GM12878 (cell line): Measurements from ENCODE around the gene PDZD2. TPM values are rescaled to one million over a fixed set of nuclear protein-coding genes. Genes with fewer than 3 reads are reported as not detected.

Experiments
- ATAC-seq: fragments of 200-7000 bp; cut with Tn5 transposase; 3 replicates; pipeline ENCODE4 v1.9.1; 2020; ENCODE audit warnings: mild to moderate bottlenecking, moderate library complexity
- BruUV-seq: library from RNA; stranded (reverse); fragments of 400-500 nt; replicated peaks from 2 replicates; lab custom pipeline; 2021; lab: Mats Ljungman, UMichigan
- CTCF ChIA-PET: fragments of 300-600 bp; sonication (Branson Sonifier 250); formaldehyde crosslinking; extraction: SDS; loops from one replicate; lab custom pipeline; 2021; ENCODE audit warnings: inconsistent platforms; lab: Yijun Ruan, JAX
- POLR2A ChIA-PET: fragments of 350-600 bp; formaldehyde crosslinking; extraction: SDS; loops from one replicate; lab custom pipeline; 2021; ENCODE audit warnings: inconsistent platforms; lab: Charles Lee
- RAD21 ChIA-PET: fragments of 300-600 bp; sonication (Branson Sonifier 250); formaldehyde crosslinking; loops from one replicate; lab custom pipeline; 2023; ENCODE audit warnings: antibody characterized with exemption; ENCODE audit not compliant: unreplicated experiment; lab: Charles Lee
- SMC1A ChIA-PET: fragments of 300-600 bp; sonication (Branson Sonifier 250); formaldehyde crosslinking; loops from one replicate; lab custom pipeline; 2023; ENCODE audit not compliant: unreplicated experiment, uncharacterized antibody; lab: Charles Lee
- DNase-seq: peaks from one replicate; pipeline ENCODE4 v3.0.0-alpha.2; 2011; ENCODE audit warnings: low read depth, low spot score
- FAIRE-seq: peaks from 3 replicates; lab custom pipeline; 2011; peaks lifted over from hg19 to GRCh38; lab: Jason Lieb, UNC
- H2AFZ ChIP-seq: 2 replicates; pipeline ENCODE4 v1.6.0; 2011; ENCODE audit warnings: low read depth, low read length, control low read depth; ENCODE audit not compliant: control insufficient read depth
- H3K27ac ChIP-seq: 2 replicates; pipeline ENCODE4 v1.5.1; 2011; ENCODE audit warnings: control low read depth; ENCODE audit not compliant: control insufficient read depth, insufficient read depth
- H3K27me3 ChIP-seq, 2 experiments: replicated peaks in 1 of 2; 2 replicates each; pipeline versions ENCODE4 v1.6.0 to v1.6.1; 2011; ENCODE audit warnings: low read length in 1 of 2; ENCODE audit not compliant: control insufficient read depth in 2 of 2, insufficient read depth in 2 of 2
- H3K36me3 ChIP-seq, 2 experiments: 2 replicates each; pipeline ENCODE4 v1.5.1; 2011; ENCODE audit warnings: low read length in 1 of 2; ENCODE audit not compliant: control insufficient read depth in 2 of 2, insufficient read depth in 2 of 2
- H3K4me1 ChIP-seq: 2 replicates; pipeline ENCODE4 v1.6.1; 2011; ENCODE audit warnings: mild to moderate bottlenecking, low read length, moderate library complexity, mixed read lengths; ENCODE audit not compliant: control insufficient read depth, insufficient read depth
- H3K4me2 ChIP-seq: 2 replicates; pipeline ENCODE4 v1.6.0; 2011; ENCODE audit warnings: control low read depth; ENCODE audit not compliant: control insufficient read depth, insufficient read depth
- H3K4me3 ChIP-seq: fragments of 200-600 bp; sonication (generic); 2 replicates; pipeline ENCODE4 v1.5.1; 2016
- H3K79me2 ChIP-seq: 2 replicates; pipeline ENCODE4 v1.6.0; 2011; ENCODE audit warnings: low read length; ENCODE audit not compliant: control insufficient read depth, insufficient read depth
- H3K9ac ChIP-seq: 2 replicates; pipeline ENCODE4 v1.8.0; 2011; ENCODE audit warnings: low read length, control low read depth, mixed read lengths; ENCODE audit not compliant: control insufficient read depth, insufficient read depth
- H3K9me3 ChIP-seq: replicated peaks from 3 replicates; pipeline ENCODE4 v1.5.1; 2011; ENCODE audit warnings: mild to moderate bottlenecking, low read length; ENCODE audit not compliant: control insufficient read depth, insufficient read depth
- H4K20me1 ChIP-seq: 2 replicates; pipeline ENCODE4 v1.6.0; 2011; ENCODE audit not compliant: control insufficient read depth, insufficient read depth
- BCL11A ChIP-seq: IDR thresholded peaks from 2 replicates; pipeline ENCODE4 v1.6.1; 2011; ENCODE audit warnings: low read depth, low read length
- CBX5 ChIP-seq: sonication (generic); IDR thresholded peaks from 2 replicates; pipeline ENCODE4 v1.6.1; 2016; ENCODE audit warnings: low read depth, moderate library complexity, mild to moderate bottlenecking, inconsistent platforms
- CHD2 ChIP-seq: IDR thresholded peaks from 2 replicates; pipeline ENCODE4 v1.6.1; 2011; ENCODE audit warnings: low read depth, low read length, improper control_type of control experiment, borderline replicate concordance
- HDAC6 ChIP-seq: fragments of 200-600 bp; sonication (generic); IDR thresholded peaks from one replicate; pipeline ENCODE4 v1.8.0; 2017; ENCODE audit warnings: antibody characterized with exemption; ENCODE audit not compliant: unreplicated experiment
- MTA3 ChIP-seq: IDR thresholded peaks from 2 replicates; pipeline ENCODE4 v1.6.1; 2012; ENCODE audit warnings: low read length, inconsistent platforms, borderline replicate concordance
- NR2C2 ChIP-seq: IDR thresholded peaks from 2 replicates; pipeline ENCODE4 v1.6.1; 2011; ENCODE audit warnings: borderline replicate concordance, low read depth; ENCODE audit not compliant: control insufficient read depth, insufficient read length
- RAD21 ChIP-seq: IDR thresholded peaks from 2 replicates; pipeline ENCODE4 v1.6.1; 2011; ENCODE audit warnings: mild to moderate bottlenecking, low read depth, low read length, moderate library complexity; ENCODE audit not compliant: insufficient read depth
- RAD51 ChIP-seq: fragments of 450-650 bp; IDR thresholded peaks from 2 replicates; pipeline ENCODE4 v1.6.1; 2016; ENCODE audit warnings: moderate library complexity, mild to moderate bottlenecking, inconsistent platforms
- RB1 ChIP-seq: fragments of 450-650 bp; formaldehyde crosslinking; IDR thresholded peaks from 2 replicates; pipeline ENCODE4 v1.6.1; 2017; ENCODE audit warnings: mild to moderate bottlenecking, borderline replicate concordance
- SMAD1 ChIP-seq: fragments of 450-650 bp; IDR thresholded peaks from 2 replicates; pipeline ENCODE4 v1.6.1; 2018; ENCODE audit warnings: mild to moderate bottlenecking, low read depth; ENCODE audit not compliant: partially characterized antibody
- SPI1 ChIP-seq: IDR thresholded peaks from 2 replicates; pipeline ENCODE4 v1.6.1; 2011; ENCODE audit warnings: low read depth, mild to moderate bottlenecking, low read length, moderate library complexity, borderline replicate concordance; ENCODE audit not compliant: insufficient read depth
- SREBF2 ChIP-seq: IDR thresholded peaks from 2 replicates; pipeline ENCODE4 v1.6.1; 2012; ENCODE audit warnings: mild to moderate bottlenecking, low read length
- SUZ12 ChIP-seq: fragments of 200-600 bp; sonication (generic); IDR thresholded peaks from one replicate; pipeline ENCODE4 v1.6.1; 2018; ENCODE audit warnings: antibody characterized with exemption, mild to moderate bottlenecking; ENCODE audit not compliant: unreplicated experiment
- WGBS: methylation state at CpG from one replicate; pipeline ENCODE4 v1.1.6; 2016; ENCODE audit warnings: low lambda C conversion rate; ENCODE audit not compliant: insufficient replicate concordance, insufficient coverage; ENCODE audit errors: missing lambda C conversion rate; 5-methylcytosine and 5-hydroxymethylcytosine counted together
- in situ Hi-C: fragments of 300-500 bp; cut with MboI; formaldehyde crosslinking; loops from 9 replicates; pipeline ENCODE4 v1.14.3; 2018; ENCODE audit warnings: mixed read lengths
- intact Hi-C: fragments of 100-400 bp; cut with micrococcal nuclease; formaldehyde crosslinking; loops from one replicate; pipeline ENCODE4 v1.14.2; 2022; ENCODE audit not compliant: unreplicated experiment
- polyA plus RNA-seq, 11 experiments: library from polyadenylated mRNA; depleted of rRNA in 4 of 11; unstranded in 6 of 11; stranded (reverse) in 5 of 11; fragments of >200 nt; fragmentation: Nextera tagmentation in 4 of 11; fragmentation: Illumina TruSeq in 1 of 11; extraction: Ambion mirVana in 4 of 11; extraction: Trizol in 1 of 11; gene quantifications; 1 replicate in 1 of 11; 2 replicates in 10 of 11; pipeline versions ENCODE4 v1.2.1 to v1.2.3, GENCODE V29; 2011 to 2016; ENCODE audit warnings: inconsistent platforms in 2 of 11, missing spikeins in 2 of 11, low read depth in 1 of 11
- total RNA-seq, 4 experiments: library from RNA; depleted of rRNA in 3 of 4; stranded (reverse); fragments of >200 nt in 3 of 4; fragmentation: Illumina TruSeq in 1 of 4; extraction: Trizol in 1 of 4; gene quantifications; 2 replicates each; pipeline versions ENCODE4 v1.2.1 to v1.2.3, GENCODE V29; 2013 to 2021
- TF ChIP-seq, protein P1 (sequence below): IDR thresholded peaks from 2 replicates; pipeline ENCODE4 v1.6.1; 2011; ENCODE audit warnings: mild to moderate bottlenecking, low read depth, low read length, moderate library complexity; ENCODE audit not compliant: insufficient replicate concordance
- TF ChIP-seq, protein P2 (sequence below): fragments of 450-650 bp; IDR thresholded peaks from 2 replicates; pipeline ENCODE4 v1.6.1; 2016; ENCODE audit warnings: mild to moderate bottlenecking

Gene PDZD2
- total and polyA plus RNA-seq, 10 of the 15 experiments (the other 5 are each of a cell fraction or from before 2014, with no cell fraction given) = 0.01 to 0.58 (median 0.29) TPM; not detected in 3

DNA sequence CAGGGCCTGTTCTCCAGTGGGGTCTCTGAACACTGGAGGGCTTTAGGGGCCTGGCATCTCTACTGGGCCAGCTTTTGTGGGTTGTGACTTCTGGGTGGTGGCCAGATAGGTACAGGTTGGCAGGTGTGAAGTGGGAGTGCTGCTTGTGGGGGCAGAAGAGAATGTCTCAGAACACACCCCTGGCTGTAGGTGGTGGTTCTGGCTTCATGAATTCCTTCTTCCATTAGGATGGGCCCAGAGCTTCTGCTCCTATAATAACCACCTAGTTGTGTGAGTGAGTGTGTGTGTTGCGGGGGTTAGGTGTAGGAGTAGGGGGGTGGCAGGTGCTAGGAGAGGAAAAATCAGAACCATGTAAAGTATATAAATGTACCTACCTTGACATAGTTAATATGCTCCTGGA is 1.6 kb downstream of the PDZD2 start:
- Histone ChIP-seq H3K4me2 (no peak overlapping the region), H3K36me3 (no peaks in the 10 kb centered on the region), H3K79me2 (no peaks in the 10 kb centered on the region), H4K20me1 (no peaks in the 10 kb centered on the region)
- no peak for DNase-seq
- BruUV-seq = no TSS peak
- FAIRE-seq = no peak
- in situ Hi-C loops = no loop called here
- no peak for TF ChIP-seq NR2C2
- TF ChIP-seq, all 136 proteins: peak for 0
- H3K4me3 ChIP-seq = no peak overlapping the region
- no peak overlapping the region for H3K27ac ChIP-seq
- H3K9ac ChIP-seq = no peak overlapping the region
- peaks cover 1 to 11% of the 10 kb centered on the region in 2 experiments; a peak in 3 of 4 replicates for H3K27me3 ChIP-seq
- H2AFZ ChIP-seq = no peak overlapping the region
- ChIA-PET CTCF (interaction anchor here (1.2 kb wide), 1 partner anchor 21 kb away, joined by 3 read pairs; no protein-coding TSS in a partner anchor), POLR2A (interaction anchor here (0.5 kb wide), 1 partner anchor 110 kb away, joined by 4 read pairs; no protein-coding TSS in a partner anchor), RAD21 (no interaction called here), SMC1A (no interaction called here)
- peaks cover 4% of the 10 kb centered on the region for H3K4me1 ChIP-seq
- intact Hi-C loops = no loop called here
- WGBS = 90% methylated on average over 1 of the region's 1 CpG
- no peaks in the 10 kb centered on the region for H3K9me3 ChIP-seq
- no peak for ATAC-seq

DNA sequence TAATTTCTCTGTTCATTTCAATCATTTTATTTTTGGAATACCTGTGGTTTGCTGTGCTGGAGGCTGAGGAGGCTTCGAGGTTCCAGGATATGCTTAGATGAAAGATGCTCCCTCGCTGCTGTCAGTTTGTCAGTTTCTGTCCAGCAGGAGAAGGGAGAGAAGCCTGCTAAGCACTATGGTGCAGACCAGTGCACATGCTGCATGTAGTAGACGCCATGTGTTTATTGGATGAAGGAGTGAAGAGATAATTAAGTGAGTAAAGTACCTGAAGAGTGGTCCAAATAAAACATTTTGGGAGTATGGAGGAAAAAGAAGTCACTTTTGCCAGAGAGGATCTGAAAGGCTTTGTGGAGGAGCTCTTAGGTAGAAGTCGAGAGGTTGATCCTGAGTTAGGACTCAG is 2.1 kb downstream of the PDZD2 start:
- ChIA-PET POLR2A (no interaction called here), CTCF (interaction anchor here (0.7 kb wide), 1 partner anchor 689 kb away, joined by 4 read pairs; no protein-coding TSS in a partner anchor), SMC1A (no interaction called here), RAD21 (no interaction called here)
- Histone ChIP-seq H3K36me3 (no peaks in the 10 kb centered on the region), H3K4me1 (peaks cover 4% of the 10 kb centered on the region), H3K4me2 (no peak overlapping the region), H3K9ac (no peak overlapping the region), H3K79me2 (no peaks in the 10 kb centered on the region), H3K9me3 (no peaks in the 10 kb centered on the region), H3K4me3 (no peak overlapping the region), H3K27me3 (peaks cover 1 to 11% of the 10 kb centered on the region in 2 experiments; a peak in 3 of 4 replicates), H2AFZ (no peak overlapping the region), H3K27ac (no peak overlapping the region), H4K20me1 (no peaks in the 10 kb centered on the region)
- in situ Hi-C loops = no loop called here
- no peak for ATAC-seq
- no TSS peak for BruUV-seq
- TF ChIP-seq RAD51 = no peak
- TF ChIP-seq SUZ12 = no peak
- TF ChIP-seq CHD2 = no peak
- TF ChIP-seq SREBF2 = no peak
- no peak for TF ChIP-seq RAD21
- TF ChIP-seq MTA3 = no peak
- TF ChIP-seq SMAD1 = no peak
- no peak for TF ChIP-seq HDAC6
- TF ChIP-seq, protein P1, sequence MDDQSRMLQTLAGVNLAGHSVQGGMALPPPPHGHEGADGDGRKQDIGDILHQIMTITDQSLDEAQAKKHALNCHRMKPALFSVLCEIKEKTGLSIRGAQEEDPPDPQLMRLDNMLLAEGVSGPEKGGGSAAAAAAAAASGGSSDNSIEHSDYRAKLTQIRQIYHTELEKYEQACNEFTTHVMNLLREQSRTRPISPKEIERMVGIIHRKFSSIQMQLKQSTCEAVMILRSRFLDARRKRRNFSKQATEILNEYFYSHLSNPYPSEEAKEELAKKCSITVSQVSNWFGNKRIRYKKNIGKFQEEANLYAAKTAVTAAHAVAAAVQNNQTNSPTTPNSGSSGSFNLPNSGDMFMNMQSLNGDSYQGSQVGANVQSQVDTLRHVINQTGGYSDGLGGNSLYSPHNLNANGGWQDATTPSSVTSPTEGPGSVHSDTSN = no peak
- TF ChIP-seq SPI1 = no peak
- TF ChIP-seq, protein P2, sequence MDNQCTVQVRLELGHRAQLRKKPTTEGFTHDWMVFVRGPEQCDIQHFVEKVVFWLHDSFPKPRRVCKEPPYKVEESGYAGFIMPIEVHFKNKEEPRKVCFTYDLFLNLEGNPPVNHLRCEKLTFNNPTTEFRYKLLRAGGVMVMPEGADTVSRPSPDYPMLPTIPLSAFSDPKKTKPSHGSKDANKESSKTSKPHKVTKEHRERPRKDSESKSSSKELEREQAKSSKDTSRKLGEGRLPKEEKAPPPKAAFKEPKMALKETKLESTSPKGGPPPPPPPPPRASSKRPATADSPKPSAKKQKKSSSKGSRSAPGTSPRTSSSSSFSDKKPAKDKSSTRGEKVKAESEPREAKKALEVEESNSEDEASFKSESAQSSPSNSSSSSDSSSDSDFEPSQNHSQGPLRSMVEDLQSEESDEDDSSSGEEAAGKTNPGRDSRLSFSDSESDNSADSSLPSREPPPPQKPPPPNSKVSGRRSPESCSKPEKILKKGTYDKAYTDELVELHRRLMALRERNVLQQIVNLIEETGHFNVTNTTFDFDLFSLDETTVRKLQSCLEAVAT = no peak
- no peak for TF ChIP-seq CBX5
- no peak for TF ChIP-seq BCL11A
- TF ChIP-seq RB1 = no peak
- no peak for FAIRE-seq
- 21% methylated on average over 4 of the region's 4 CpGs for WGBS
- intact Hi-C loops = no loop called here
- DNase-seq = no peak
